Measurements from ENCODE around the gene FARP1.

The FARP1 gene

GRCh38 chr13:98480915-98481877 is 338.3 kb downstream of the FARP1 start:
- DNase-seq (ENCODE audit: low read depth in 2 of 2) = peak; percentile 32 to 34

- DNase-seq (ENCODE audit: low read depth in 2 of 2) = no peak
Measured at GRCh38 chr13:98482476-98483444, 339.9 kb downstream of the FARP1 start.

GRCh38 chr13:98483601-98484288 is 340.9 kb downstream of the FARP1 start:
- DNase-seq (ENCODE audit: low read depth in 2 of 2) = no peak

GRCh38 chr13:98484289-98485219 is 341.7 kb downstream of the FARP1 start:
- peak; percentile 53 to 59 for DNase-seq (ENCODE audit: low read depth in 2 of 2)

- DNase-seq (ENCODE audit: low read depth in 2 of 2) = no peak
Measured at GRCh38 chr13:98485561-98485960, 342.7 kb downstream of the FARP1 start.

GRCh38 chr13:98486412-98486811 is 343.5 kb downstream of the FARP1 start:
- no peak for DNase-seq (ENCODE audit: low read depth in 2 of 2)

GRCh38 chr13:98487016-98487415 is 344.1 kb downstream of the FARP1 start:
- DNase-seq (ENCODE audit: low read depth in 2 of 2) = no peak

- no peak for DNase-seq (ENCODE audit: low read depth in 2 of 2)
Measured at GRCh38 chr13:98487522-98487921, 344.6 kb downstream of the FARP1 start.

GRCh38 chr13:98488736-98489135 is 345.8 kb downstream of the FARP1 start:
- no peak for DNase-seq (ENCODE audit: low read depth in 2 of 2)

GRCh38 chr13:98489446-98490194 is 346.7 kb downstream of the FARP1 start:
- no peak for DNase-seq (ENCODE audit: low read depth in 2 of 2)

GRCh38 chr13:98490195-98490836 is 347.4 kb downstream of the FARP1 start:
- DNase-seq (ENCODE audit: low read depth in 2 of 2) = no peak

GRCh38 chr13:98490866-98491265 is 348.0 kb downstream of the FARP1 start:
- no peak for DNase-seq (ENCODE audit: low read depth in 2 of 2)

GRCh38 chr13:98492335-98493041 is 349.6 kb downstream of the FARP1 start:
- no peak for DNase-seq (ENCODE audit: low read depth in 2 of 2)

GRCh38 chr13:98493042-98493712 is 350.3 kb downstream of the FARP1 start:
- no peak for DNase-seq (ENCODE audit: low read depth in 2 of 2)

GRCh38 chr13:98494769-98495168 is 351.9 kb downstream of the FARP1 start:
- DNase-seq (ENCODE audit: low read depth in 2 of 2) = no peak

GRCh38 chr13:98495627-98496478 is 353.0 kb downstream of the FARP1 start:
- no peak for DNase-seq (ENCODE audit: low read depth in 2 of 2)

GRCh38 chr13:98496479-98496791 is 353.5 kb downstream of the FARP1 start:
- no peak for DNase-seq (ENCODE audit: low read depth in 2 of 2)

Data from stimulated activated CD4-positive, alpha-beta T cell treated with anti-CD3 and anti-CD28 coated beads, Interleukin-4, amount 100 ng/mL, for 48 hours (primary cell).